CD8-positive, alpha-beta memory T cell (primary cell): Measurements from ENCODE around the gene RREB1. TPM values are rescaled to one million over a fixed set of nuclear protein-coding genes. Genes with fewer than 3 reads are reported as not detected.

Experiments
- CTCF ChIA-PET: fragments of 350-600 bp; sonication (Branson Sonifier 250); formaldehyde crosslinking; loops from one replicate; lab custom pipeline; 2021; ENCODE audit warnings: antibody characterized with exemption; lab: Charles Lee
- POLR2A ChIA-PET: fragments of 350-600 bp; sonication (Branson Sonifier 250); formaldehyde crosslinking; loops from one replicate; lab custom pipeline; 2021; ENCODE audit warnings: antibody characterized with exemption; lab: Charles Lee
- DNase-seq, 5 donors: peaks; one replicate each; pipeline versions ENCODE4 v3.0.0 to v3.0.0-alpha.2; 2020 to 2022; ENCODE audit warnings: mixed read lengths in 1 of 5
- H3K27ac ChIP-seq: one replicate; pipeline ENCODE4 v1.7.0; 2013; ENCODE audit warnings: low read depth, mild to moderate bottlenecking, low read length, moderate library complexity
- H3K27me3 ChIP-seq: 2 replicates; pipeline ENCODE4 v1.7.0; 2013; ENCODE audit warnings: low read length, mild to moderate bottlenecking; ENCODE audit not compliant: insufficient read depth, poor library complexity, severe bottlenecking
- H3K36me3 ChIP-seq: 2 replicates; pipeline ENCODE4 v1.7.0; 2013; ENCODE audit warnings: mild to moderate bottlenecking, low read length, moderate library complexity; ENCODE audit not compliant: insufficient read depth
- H3K4me1 ChIP-seq: 2 replicates; pipeline ENCODE4 v1.7.0; 2013; ENCODE audit warnings: mild to moderate bottlenecking, low read length, moderate library complexity; ENCODE audit not compliant: insufficient read depth
- H3K4me3 ChIP-seq: 2 replicates; pipeline ENCODE4 v1.7.0; 2013; ENCODE audit warnings: mild to moderate bottlenecking, low read length
- H3K9me3 ChIP-seq: 2 replicates; pipeline ENCODE4 v1.7.0; 2013; ENCODE audit warnings: mild to moderate bottlenecking, low read length
- H3K27ac Mint-ChIP-seq, 8 donors: one replicate each; pipeline ENCODE4 v1.8.0; 2020 to 2021; ENCODE audit warnings: mixed read lengths in 8 of 8, mild to moderate bottlenecking in 6 of 8, inconsistent platforms in 3 of 8, moderate library complexity in 3 of 8
- H3K27me3 Mint-ChIP-seq, 2 donors: one replicate each; pipeline ENCODE4 v1.8.0; 2020 to 2021; ENCODE audit warnings: mixed read lengths in 2 of 2, mild to moderate bottlenecking in 1 of 2, moderate library complexity in 1 of 2
- H3K36me3 Mint-ChIP-seq, 3 donors: one replicate each; pipeline ENCODE4 v1.8.0; 2020 to 2021; ENCODE audit warnings: mixed read lengths in 3 of 3, inconsistent platforms in 1 of 3, mild to moderate bottlenecking in 1 of 3
- H3K4me1 Mint-ChIP-seq, 3 donors: one replicate each; pipeline ENCODE4 v1.8.0; 2020 to 2021; ENCODE audit warnings: mixed read lengths in 3 of 3, inconsistent platforms in 1 of 3, mild to moderate bottlenecking in 1 of 3
- H3K4me3 Mint-ChIP-seq, 7 donors: one replicate each; pipeline ENCODE4 v1.8.0; 2020 to 2021; ENCODE audit warnings: mixed read lengths in 7 of 7, mild to moderate bottlenecking in 6 of 7, moderate library complexity in 4 of 7, inconsistent platforms in 2 of 7
- H3K9me3 Mint-ChIP-seq, 5 donors: one replicate each; pipeline ENCODE4 v1.8.0; 2020 to 2022; ENCODE audit warnings: mixed read lengths in 5 of 5, mild to moderate bottlenecking in 3 of 5, moderate library complexity in 2 of 5, inconsistent platforms in 1 of 5
- polyA plus RNA-seq: library from polyadenylated mRNA; unstranded; fragments of 300-500 nt; fragmentation: Illumina TruSeq; gene quantifications from one replicate; pipeline ENCODE4 v1.2.3, GENCODE V29; 2021
- total RNA-seq, 2 experiments: library from RNA; stranded (reverse); gene quantifications; one replicate each; pipeline ENCODE4 v1.2.3, GENCODE V29; 2021

Gene RREB1
- total and polyA plus RNA-seq, 3 experiments from 2014 or later, result 8.5 to 18.7 (median 17.7) TPM

- Histone ChIP-seq H3K9me3 (no peaks in the 10 kb centered on the region), H3K36me3 (peaks cover under 1% of the 10 kb centered on the region), H3K27me3 (no peaks in the 10 kb centered on the region), H3K4me1 (peaks cover 38% of the 10 kb centered on the region), H3K27ac (peak overlapping the region; percentile 51), H3K4me3 (no peak overlapping the region)
- DNase-seq, result no peak
- peaks cover 0 to 9% (median 4%) of the 10 kb centered on the region in 3 donors for H3K36me3 Mint-ChIP-seq
- POLR2A ChIA-PET, result no interaction called here
- CTCF ChIA-PET, result no interaction called here
- H3K9me3 Mint-ChIP-seq, result no peaks in the 10 kb centered on the region
- peaks cover 42 to 78% (median 48%) of the 10 kb centered on the region in 3 donors for H3K4me1 Mint-ChIP-seq
- no peaks in the 10 kb centered on the region for H3K27me3 Mint-ChIP-seq
- peak overlapping the region in 3 of 8 donors; percentile 14 to 63 (median 41) for H3K27ac Mint-ChIP-seq
- no peak overlapping the region for H3K4me3 Mint-ChIP-seq
These were observed 63.4 kb downstream of the RREB1 start for GRCh38 chr6:7171119-7171518.

- no peak overlapping the region for H3K4me3 ChIP-seq
- POLR2A ChIA-PET, result no interaction called here
- Mint-ChIP-seq H3K4me1 (peaks cover 38 to 74% (median 43%) of the 10 kb centered on the region in 3 donors), H3K27ac (peak overlapping the region in 3 of 8 donors; percentile 29 to 95 (median 41)), H3K36me3 (peaks cover 0 to 13% (median 4%) of the 10 kb centered on the region in 3 donors), H3K4me3 (no peak overlapping the region), H3K27me3 (no peaks in the 10 kb centered on the region), H3K9me3 (no peaks in the 10 kb centered on the region)
- H3K36me3 ChIP-seq, result peaks cover 5% of the 10 kb centered on the region
- H3K4me1 ChIP-seq, result peaks cover 38% of the 10 kb centered on the region
- H3K27me3 ChIP-seq, result no peaks in the 10 kb centered on the region
- CTCF ChIA-PET, result no interaction called here
- H3K9me3 ChIP-seq, result no peaks in the 10 kb centered on the region
- no peak for DNase-seq
- no peak overlapping the region for H3K27ac ChIP-seq
These were observed 64.0 kb downstream of the RREB1 start for GRCh38 chr6:7171733-7172132.

GRCh38 chr6:7172649-7173048 lies 64.9 kb downstream of the RREB1 start:
- no peak overlapping the region for H3K4me3 ChIP-seq
- Mint-ChIP-seq H3K9me3 (no peaks in the 10 kb centered on the region), H3K27me3 (no peaks in the 10 kb centered on the region), H3K4me3 (no peak overlapping the region), H3K27ac (peak overlapping the region in 2 of 8 donors; percentile 12 to 38), H3K4me1 (peaks cover 35 to 71% (median 39%) of the 10 kb centered on the region in 3 donors), H3K36me3 (peaks cover 0 to 20% (median 5%) of the 10 kb centered on the region in 3 donors)
- no peaks in the 10 kb centered on the region for H3K27me3 ChIP-seq
- DNase-seq, result no peak
- H3K27ac ChIP-seq, result peak overlapping the region; percentile 27
- peaks cover 38% of the 10 kb centered on the region for H3K4me1 ChIP-seq
- ChIA-PET POLR2A (no interaction called here), CTCF (no interaction called here)
- H3K36me3 ChIP-seq, result peaks cover 5% of the 10 kb centered on the region
- no peaks in the 10 kb centered on the region for H3K9me3 ChIP-seq

GRCh38 chr6:7173843-7174503 lies 66.2 kb downstream of the RREB1 start:
- POLR2A ChIA-PET, result interaction anchor here (0.7 kb wide), 1 partner anchor 429 kb away, joined by 3 read pairs; no protein-coding TSS in a partner anchor
- Mint-ChIP-seq H3K9me3 (no peaks in the 10 kb centered on the region), H3K27me3 (no peaks in the 10 kb centered on the region), H3K4me3 (no peak overlapping the region), H3K27ac (no peak overlapping the region), H3K36me3 (peaks cover 0 to 29% (median 8%) of the 10 kb centered on the region in 3 donors), H3K4me1 (peaks cover 28 to 61% (median 30%) of the 10 kb centered on the region in 3 donors)
- no peaks in the 10 kb centered on the region for H3K27me3 ChIP-seq
- H3K27ac ChIP-seq, result peak overlapping the region; percentile 59
- H3K4me3 ChIP-seq, result no peak overlapping the region
- H3K4me1 ChIP-seq, result peaks cover 28% of the 10 kb centered on the region
- peaks cover 5% of the 10 kb centered on the region for H3K36me3 ChIP-seq
- DNase-seq, result no peak
- CTCF ChIA-PET, result no interaction called here
- H3K9me3 ChIP-seq, result no peaks in the 10 kb centered on the region

GRCh38 chr6:7175462-7175861 lies 67.7 kb downstream of the RREB1 start:
- H3K4me3 Mint-ChIP-seq, result no peak overlapping the region
- H3K4me1 Mint-ChIP-seq, result peaks cover 22 to 46% (median 23%) of the 10 kb centered on the region in 3 donors
- no peak overlapping the region for H3K27ac Mint-ChIP-seq
- ChIA-PET POLR2A (no interaction called here), CTCF (interaction anchor here (1.1 to 1.2 kb wide), 2 partner anchors 10 to 29 kb away, joined by 3 read pairs; no protein-coding TSS in a partner anchor)
- H3K4me1 ChIP-seq, result peaks cover 17% of the 10 kb centered on the region
- H3K36me3 Mint-ChIP-seq, result peaks cover 0 to 41% (median 8%) of the 10 kb centered on the region in 3 donors
- H3K27ac ChIP-seq, result no peak overlapping the region
- no peaks in the 10 kb centered on the region for H3K9me3 ChIP-seq
- no peak for DNase-seq
- H3K4me3 ChIP-seq, result no peak overlapping the region
- H3K9me3 Mint-ChIP-seq, result no peaks in the 10 kb centered on the region
- H3K27me3 ChIP-seq, result no peaks in the 10 kb centered on the region
- peaks cover 11% of the 10 kb centered on the region for H3K36me3 ChIP-seq
- no peaks in the 10 kb centered on the region for H3K27me3 Mint-ChIP-seq

- no peaks in the 10 kb centered on the region for H3K9me3 Mint-ChIP-seq
- Histone ChIP-seq H3K27me3 (no peaks in the 10 kb centered on the region), H3K4me1 (peaks cover 11% of the 10 kb centered on the region), H3K36me3 (peaks cover 18% of the 10 kb centered on the region), H3K4me3 (no peak overlapping the region), H3K9me3 (no peaks in the 10 kb centered on the region), H3K27ac (no peak overlapping the region)
- peaks cover 16 to 39% (median 19%) of the 10 kb centered on the region in 3 donors for H3K4me1 Mint-ChIP-seq
- H3K27ac Mint-ChIP-seq, result peak overlapping the region in 3 of 8 donors; percentile 70 to 76 (median 75)
- ChIA-PET POLR2A (no interaction called here), CTCF (interaction anchor here (1.1 to 1.2 kb wide), 2 partner anchors 11 to 30 kb away, joined by 3 read pairs; no protein-coding TSS in a partner anchor)
- no peak overlapping the region for H3K4me3 Mint-ChIP-seq
- no peak for DNase-seq
- H3K27me3 Mint-ChIP-seq, result no peaks in the 10 kb centered on the region
- H3K36me3 Mint-ChIP-seq, result peaks cover 0 to 48% (median 14%) of the 10 kb centered on the region in 3 donors
These were observed 68.4 kb downstream of the RREB1 start for GRCh38 chr6:7176208-7176607.

GRCh38 chr6:7178280-7178679 lies 70.5 kb downstream of the RREB1 start:
- peaks cover 35% of the 10 kb centered on the region for H3K36me3 ChIP-seq
- peaks cover 12 to 20% (median 14%) of the 10 kb centered on the region in 3 donors for H3K4me1 Mint-ChIP-seq
- no peaks in the 10 kb centered on the region for H3K9me3 ChIP-seq
- no peak overlapping the region for H3K4me3 Mint-ChIP-seq
- H3K27ac ChIP-seq, result no peak overlapping the region
- POLR2A ChIA-PET, result interaction anchor here (0.7 kb wide), 1 partner anchor 35 kb away, joined by 3 read pairs; no protein-coding TSS in a partner anchor
- no peaks in the 10 kb centered on the region for H3K9me3 Mint-ChIP-seq
- peaks cover 0 to 64% (median 19%) of the 10 kb centered on the region in 3 donors for H3K36me3 Mint-ChIP-seq
- no peaks in the 10 kb centered on the region for H3K27me3 Mint-ChIP-seq
- H3K27ac Mint-ChIP-seq, result peak overlapping the region in 3 of 8 donors; percentile 32 to 57 (median 50)
- H3K4me3 ChIP-seq, result no peak overlapping the region
- CTCF ChIA-PET, result no interaction called here
- DNase-seq, result no peak
- H3K27me3 ChIP-seq, result no peaks in the 10 kb centered on the region
- H3K4me1 ChIP-seq, result peaks cover 4% of the 10 kb centered on the region

GRCh38 chr6:7180751-7181150 lies 73.0 kb downstream of the RREB1 start:
- no peaks in the 10 kb centered on the region for H3K4me1 ChIP-seq
- DNase-seq, result no peak
- no peak overlapping the region for H3K4me3 ChIP-seq
- Mint-ChIP-seq H3K4me1 (peaks cover 4 to 8% (median 6%) of the 10 kb centered on the region in 3 donors), H3K27me3 (no peaks in the 10 kb centered on the region), H3K36me3 (peaks cover 0 to 78% (median 19%) of the 10 kb centered on the region in 3 donors), H3K27ac (peak overlapping the region in 3 of 8 donors; percentile 2 to 41 (median 15)), H3K9me3 (no peaks in the 10 kb centered on the region), H3K4me3 (no peak overlapping the region)
- no peak overlapping the region for H3K27ac ChIP-seq
- H3K36me3 ChIP-seq, result peaks cover 40% of the 10 kb centered on the region
- ChIA-PET POLR2A (no interaction called here), CTCF (interaction anchor here (1.4 kb wide), 1 partner anchor 16 kb away, joined by 4 read pairs; no protein-coding TSS in a partner anchor)
- H3K27me3 ChIP-seq, result no peaks in the 10 kb centered on the region
- H3K9me3 ChIP-seq, result no peaks in the 10 kb centered on the region
